Hepatocyte (in vitro differentiated cells): ENCODE data around the gene ZDHHC18. TPM values are rescaled to one million over a fixed set of nuclear protein-coding genes. Genes with fewer than 3 reads are reported as not detected.

Experiments used
- DNase-seq: peaks from one replicate; pipeline ENCODE4 v3.0.0-alpha.2; 2016; ENCODE audit warnings: low spot score
- H2AFZ ChIP-seq: fragments of 200-600 bp; sonication (generic); 2 replicates; pipeline ENCODE4 v1.6.0; 2016; ENCODE audit warnings: antibody characterized with exemption, mild to moderate bottlenecking
- H3K27ac ChIP-seq: fragments of 200-600 bp; sonication (generic); 2 replicates; pipeline ENCODE4 v1.5.1; 2016; ENCODE audit warnings: mild to moderate bottlenecking
- H3K27me3 ChIP-seq: fragments of 200-600 bp; sonication (generic); 2 replicates; pipeline ENCODE4 v1.6.1; 2016
- H3K36me3 ChIP-seq: fragments of 200-600 bp; sonication (generic); replicated peaks from 2 replicates; pipeline ENCODE4 v1.5.1; 2016; ENCODE audit warnings: low read depth; ENCODE audit not compliant: insufficient read depth
- H3K4me1 ChIP-seq: fragments of 200-600 bp; sonication (generic); 2 replicates; pipeline ENCODE4 v1.5.1; 2016; ENCODE audit warnings: mild to moderate bottlenecking, moderate library complexity; ENCODE audit not compliant: insufficient read depth
- H3K4me2 ChIP-seq: fragments of 200-600 bp; sonication (generic); 2 replicates; pipeline ENCODE4 v1.6.0; 2016
- H3K4me3 ChIP-seq: fragments of 200-600 bp; sonication (generic); 2 replicates; pipeline ENCODE4 v1.5.1; 2016; ENCODE audit warnings: mild to moderate bottlenecking
- H3K79me2 ChIP-seq: fragments of 200-600 bp; sonication (generic); 2 replicates; pipeline ENCODE4 v1.6.0; 2017; ENCODE audit warnings: mild to moderate bottlenecking
- H3K9me2 ChIP-seq: fragments of 200-600 bp; sonication (generic); replicated peaks from 2 replicates; pipeline ENCODE4 v1.6.0; 2017; ENCODE audit warnings: mild to moderate bottlenecking; ENCODE audit not compliant: insufficient read depth
- H3K9me3 ChIP-seq: fragments of 200-600 bp; sonication (generic); 2 replicates; pipeline ENCODE4 v1.5.1; 2016; ENCODE audit warnings: low read depth, mild to moderate bottlenecking
- H4K20me1 ChIP-seq: fragments of 200-600 bp; sonication (generic); 2 replicates; pipeline ENCODE4 v1.6.0; 2016; ENCODE audit warnings: mild to moderate bottlenecking; ENCODE audit not compliant: insufficient read depth, poor library complexity, severe bottlenecking
- CTCF ChIP-seq: fragments of 200-600 bp; sonication (generic); IDR thresholded peaks from 2 replicates; pipeline ENCODE4 v1.5.1; 2016; ENCODE audit warnings: antibody characterized with exemption, mild to moderate bottlenecking; ENCODE audit not compliant: poor library complexity
- EZH2 ChIP-seq: fragments of 200-600 bp; sonication (generic); IDR thresholded peaks from 2 replicates; pipeline ENCODE4 v1.6.1; 2016; ENCODE audit warnings: antibody characterized with exemption, mild to moderate bottlenecking, borderline replicate concordance
- EZH2phosphoT487 ChIP-seq: fragments of 200-600 bp; sonication (generic); IDR thresholded peaks from one replicate; pipeline ENCODE4 v1.6.1; 2018; ENCODE audit warnings: antibody characterized with exemption, mild to moderate bottlenecking, low read depth, moderate library complexity; ENCODE audit not compliant: unreplicated experiment, severe bottlenecking
- whole genome bisulfite sequencing: methylation state at CpG from one replicate; pipeline ENCODE4 v1.1.6; 2016; ENCODE audit warnings: low lambda C conversion rate; ENCODE audit errors: missing lambda C conversion rate; 5-methylcytosine and 5-hydroxymethylcytosine counted together
- polyA plus RNA-seq: library from polyadenylated mRNA; unstranded; fragments of >200 nt; fragmentation: Nextera tagmentation; extraction: Ambion mirVana; gene quantifications from 2 replicates; pipeline ENCODE4 v1.2.1, GENCODE V29; 2016
- small RNA-seq: library from RNA; depleted of rRNA; stranded (forward); fragments of <200 nt; gene quantifications from one replicate; pipeline ENCODE3, GENCODE V24; 2014
- total RNA-seq: library from RNA; depleted of rRNA; stranded (reverse); fragments of >200 nt; gene quantifications from 2 replicates; pipeline ENCODE4 v1.2.3, GENCODE V29; 2014

ZDHHC18 gene
- total and polyA plus RNA-seq, 2 experiments from 2014 or later, result 14.9 to 22.5 TPM

GRCh38 chr1:26897351-26897750 lies 70.9 kb downstream of the ZDHHC18 start:
- no peak for DNase-seq
- no peaks in the 10 kb centered on the region for H3K36me3 ChIP-seq
- H2AFZ ChIP-seq, result no peak overlapping the region
- over 99% methylated on average over 9 of the region's 9 CpGs for WGBS
- no peak for TF ChIP-seq EZH2
- no peak for TF ChIP-seq CTCF
- no peak for TF ChIP-seq EZH2phosphoT487
- H3K9me3 ChIP-seq, result no peaks in the 10 kb centered on the region
- no peak overlapping the region for H3K27ac ChIP-seq
- H3K9me2 ChIP-seq, result no peaks in the 10 kb centered on the region
- H3K27me3 ChIP-seq, result no peaks in the 10 kb centered on the region
- H3K4me2 ChIP-seq, result no peak overlapping the region
- H3K4me1 ChIP-seq, result peaks cover 16% of the 10 kb centered on the region
- no peaks in the 10 kb centered on the region for H4K20me1 ChIP-seq
- H3K79me2 ChIP-seq, result peaks cover 55% of the 10 kb centered on the region
- H3K4me3 ChIP-seq, result no peak overlapping the region

GRCh38 chr1:26900001-26900814 lies 73.7 kb downstream of the ZDHHC18 start, which contains the start of gene GPATCH3:
TSS of gene GPATCH3 (minus strand) at chr1:26900467. CDS start at chr1:26900442, 25 bp downstream.
- H3K4me3 ChIP-seq, result peak within 1 kb of the TSS; percentile 59
- peaks cover 47% of the 10 kb centered on the region for H3K79me2 ChIP-seq
- no peaks in the 10 kb centered on the region for H3K36me3 ChIP-seq
- H3K4me1 ChIP-seq, result peaks cover 16% of the 10 kb centered on the region
- H4K20me1 ChIP-seq, result no peaks in the 10 kb centered on the region
- under 1% methylated on average over 49 of the region's 50 CpGs for WGBS
- H3K27ac ChIP-seq, result peak within 1 kb of the TSS; percentile 90
- H3K4me2 ChIP-seq, result peak within 1 kb of the TSS; percentile 82
- peak; percentile 95 for DNase-seq
- no peaks in the 10 kb centered on the region for H3K27me3 ChIP-seq
- TF ChIP-seq EZH2, result no peak
- no peaks in the 10 kb centered on the region for H3K9me3 ChIP-seq
- H2AFZ ChIP-seq, result peak within 1 kb of the TSS; percentile 96
- no peaks in the 10 kb centered on the region for H3K9me2 ChIP-seq

- Histone ChIP-seq H3K79me2 (peaks cover 41% of the 10 kb centered on the region), H2AFZ (peak overlapping the region; percentile 96), H3K36me3 (no peaks in the 10 kb centered on the region), H3K27me3 (no peaks in the 10 kb centered on the region), H4K20me1 (no peaks in the 10 kb centered on the region), H3K4me1 (peaks cover 16% of the 10 kb centered on the region), H3K9me2 (no peaks in the 10 kb centered on the region), H3K9me3 (no peaks in the 10 kb centered on the region), H3K4me3 (peak overlapping the region; percentile 59), H3K4me2 (peak overlapping the region; percentile 82), H3K27ac (peak overlapping the region; percentile 90)
- WGBS, result 75% methylated on average over 13 of the region's 18 CpGs
- DNase-seq, result no peak
- TF ChIP-seq EZH2phosphoT487, result no peak
Observed at GRCh38 chr1:26900815-26901511, 74.5 kb downstream of the ZDHHC18 start.

Small RNAs within 50 kb of the gene (small RNA-seq; reads per million reads assigned to genes)
- not detected for gene RN7SL165P

Other genes starting within 250 kb of the ZDHHC18 start
- 32.3 and 35.8 TPM in 2 replicates for gene ARID1A, start 130.7 kb upstream of the ZDHHC18 start, total RNA-seq
- gene ARID1A, start 130.7 kb upstream of the ZDHHC18 start, polyA plus RNA-seq, result 26.6 and 27.9 TPM in 2 replicates
- gene PIGV, start 38.7 kb upstream of the ZDHHC18 start, total RNA-seq, result 22.0 and 35.5 TPM in 2 replicates
- gene PIGV, start 38.7 kb upstream of the ZDHHC18 start, polyA plus RNA-seq, result 19.1 and 21.2 TPM in 2 replicates
- gene SFN, start 36.5 kb downstream of the ZDHHC18 start, total RNA-seq, result 2.5 and 3.4 TPM in 2 replicates
- gene SFN, start 36.5 kb downstream of the ZDHHC18 start, polyA plus RNA-seq, result 7.3 and 8.5 TPM in 2 replicates
- gene GPN2, start 63.6 kb downstream of the ZDHHC18 start, total RNA-seq, result 12.6 and 15.8 TPM in 2 replicates
- gene GPN2, start 63.6 kb downstream of the ZDHHC18 start, polyA plus RNA-seq, result 37.9 and 44.6 TPM in 2 replicates
- 9.5 and 11.6 TPM in 2 replicates for gene GPATCH3, start 73.8 kb downstream of the ZDHHC18 start, total RNA-seq
- 15.8 and 18.4 TPM in 2 replicates for gene GPATCH3, start 73.8 kb downstream of the ZDHHC18 start, polyA plus RNA-seq
- 37.4 and 39.1 TPM in 2 replicates for gene NR0B2, start 87.3 kb downstream of the ZDHHC18 start, total RNA-seq
- gene NR0B2, start 87.3 kb downstream of the ZDHHC18 start, polyA plus RNA-seq, result 57.5 and 68.1 TPM in 2 replicates
- 29.5 and 34.4 TPM in 2 replicates for gene NUDC, start 95.1 kb downstream of the ZDHHC18 start, total RNA-seq
- 125 and 127 TPM in 2 replicates for gene NUDC, start 95.1 kb downstream of the ZDHHC18 start, polyA plus RNA-seq
- gene KDF1, start 133.8 kb downstream of the ZDHHC18 start, total RNA-seq, result 10.5 and 18.1 TPM in 2 replicates
- 17.2 and 21.9 TPM in 2 replicates for gene KDF1, start 133.8 kb downstream of the ZDHHC18 start, polyA plus RNA-seq
- 67.4 and 92.5 TPM in 2 replicates for gene TRNP1, start 167.0 kb downstream of the ZDHHC18 start, total RNA-seq
- 137 and 145 TPM in 2 replicates for gene TRNP1, start 167.0 kb downstream of the ZDHHC18 start, polyA plus RNA-seq
- 21.0 and 26.0 TPM in 2 replicates for gene TENT5B, start 186.2 kb downstream of the ZDHHC18 start, total RNA-seq
- gene TENT5B, start 186.2 kb downstream of the ZDHHC18 start, polyA plus RNA-seq, result 56.0 and 60.7 TPM in 2 replicates